HG03103 (cell line): ENCODE measurements around the gene CTAGE6.
"Not testable (repeated sequence)": the region's sequence is repeated elsewhere in the genome, so short reads cannot be mapped to it uniquely, and the experiment has no call there.

ENCODE experiments used
- ATAC-seq: cut with Tn5 transposase; IDR thresholded peaks from one replicate; pipeline ENCODE4 v1.9.1; 2021; ENCODE audit warnings: low read depth; ENCODE audit not compliant: unreplicated experiment

Gene CTAGE6

GRCh38 chr7:143715543-143716193 lies 41.8 kb downstream of the CTAGE6 start:
- ATAC-seq, result not testable (repeated sequence)

GRCh38 chr7:143714581-143715454 lies 42.7 kb downstream of the CTAGE6 start:
- ATAC-seq, result not testable (repeated sequence)

GRCh38 chr7:143712381-143712780 lies 45.1 kb downstream of the CTAGE6 start:
- ATAC-seq, result not testable (repeated sequence)

- not testable (repeated sequence) for ATAC-seq
These were observed 45.7 kb downstream of the CTAGE6 start for GRCh38 chr7:143711727-143712324.

GRCh38 chr7:143709895-143710294 lies 47.6 kb downstream of the CTAGE6 start:
- not testable (repeated sequence) for ATAC-seq
